Chondrocyte (in vitro differentiated cells): Measurements from ENCODE around the gene ERGIC3. TPM values are rescaled to one million over a fixed set of nuclear protein-coding genes. Genes with fewer than 3 reads are reported as not detected.
A peak's percentile ranks its signal among the peaks of the same experiment; 100 is the strongest.

Source experiments
- DNase-seq: peaks from one replicate; pipeline ENCODE4 v3.0.0; 2021; ENCODE audit warnings: mixed read lengths, low spot score
- H3K27ac Mint-ChIP-seq: one replicate; pipeline ENCODE4 v1.8.0; 2021; ENCODE audit warnings: mild to moderate bottlenecking, moderate library complexity, mixed read lengths; ENCODE audit not compliant: unreplicated experiment
- H3K27me3 Mint-ChIP-seq: 2 replicates; pipeline ENCODE4 v1.8.0; 2021; ENCODE audit warnings: low read depth, mixed read lengths
- H3K36me3 Mint-ChIP-seq: 2 replicates; pipeline ENCODE4 v1.8.0; 2021; ENCODE audit warnings: low read depth, mixed read lengths
- H3K4me1 Mint-ChIP-seq: 2 replicates; pipeline ENCODE4 v1.8.0; 2021; ENCODE audit warnings: low read depth, mild to moderate bottlenecking, mixed read lengths
- H3K4me3 Mint-ChIP-seq: one replicate; pipeline ENCODE4 v1.8.0; 2021; ENCODE audit warnings: mild to moderate bottlenecking, moderate library complexity, mixed read lengths; ENCODE audit not compliant: unreplicated experiment
- H3K9me3 Mint-ChIP-seq: 2 replicates; pipeline ENCODE4 v1.8.0; 2021; ENCODE audit warnings: low read depth, mixed read lengths
- CTCF ChIP-seq: fragments of 200-600 bp; sonication (generic); IDR thresholded peaks from 2 replicates; pipeline ENCODE4 v1.5.0; 2021; ENCODE audit warnings: antibody characterized with exemption, mild to moderate bottlenecking, moderate library complexity
- total RNA-seq: library from RNA; stranded (reverse); gene quantifications from 3 replicates; pipeline ENCODE4 v1.2.1, GENCODE V29; 2021

The ERGIC3 gene
- total RNA-seq, 1 donor from 2014 or later = 208 TPM

- no peak overlapping the region for H3K27ac Mint-ChIP-seq
- no peaks in the 10 kb centered on the region for H3K9me3 Mint-ChIP-seq
- H3K4me1 Mint-ChIP-seq = peaks cover 2% of the 10 kb centered on the region
- H3K4me3 Mint-ChIP-seq = no peak overlapping the region
- no peak for TF ChIP-seq CTCF
- peaks cover 31% of the 10 kb centered on the region for H3K36me3 Mint-ChIP-seq
- DNase-seq = peak; percentile 51
- no peaks in the 10 kb centered on the region for H3K27me3 Mint-ChIP-seq
Measured at GRCh38 chr20:35558451-35558850, 16.6 kb downstream of the ERGIC3 start.

- H3K4me1 Mint-ChIP-seq = peaks cover 2% of the 10 kb centered on the region
- no peak for TF ChIP-seq CTCF
Measured at GRCh38 chr20:35559042-35559693, 17.3 kb downstream of the ERGIC3 start.

GRCh38 chr20:35560105-35560511 lies 18.2 kb downstream of the ERGIC3 start:
- no peaks in the 10 kb centered on the region for H3K9me3 Mint-ChIP-seq
- TF ChIP-seq CTCF = no peak
- peaks cover 20% of the 10 kb centered on the region for H3K36me3 Mint-ChIP-seq
- no peak overlapping the region for H3K27ac Mint-ChIP-seq
- no peaks in the 10 kb centered on the region for H3K27me3 Mint-ChIP-seq
- H3K4me1 Mint-ChIP-seq = peaks cover 2% of the 10 kb centered on the region
- no peak overlapping the region for H3K4me3 Mint-ChIP-seq
- no peak for DNase-seq

More at GRCh38 chr20:35559042-35559693, 17.3 kb downstream of the ERGIC3 start:
- Mint-ChIP-seq H3K9me3 (no peaks in the 10 kb centered on the region), H3K27ac (no peak overlapping the region), H3K36me3 (peaks cover 28% of the 10 kb centered on the region), H3K4me3 (no peak overlapping the region), H3K27me3 (no peaks in the 10 kb centered on the region)
- peak; percentile 83 for DNase-seq

GRCh38 chr20:35560541-35560940 lies 18.7 kb downstream of the ERGIC3 start:
- DNase-seq = peak; percentile 59
- Mint-ChIP-seq H3K4me3 (no peak overlapping the region), H3K9me3 (no peaks in the 10 kb centered on the region), H3K4me1 (peaks cover 2% of the 10 kb centered on the region), H3K27ac (no peak overlapping the region), H3K36me3 (peaks cover 18% of the 10 kb centered on the region), H3K27me3 (no peaks in the 10 kb centered on the region)
- no peak for TF ChIP-seq CTCF

GRCh38 chr20:35561268-35561667 lies 19.4 kb downstream of the ERGIC3 start:
- peak; percentile 58 for TF ChIP-seq CTCF
- no peaks in the 10 kb centered on the region for H3K9me3 Mint-ChIP-seq
- H3K4me3 Mint-ChIP-seq = no peak overlapping the region
- H3K36me3 Mint-ChIP-seq = peaks cover 18% of the 10 kb centered on the region
- no peak overlapping the region for H3K27ac Mint-ChIP-seq
- peaks cover 2% of the 10 kb centered on the region for H3K4me1 Mint-ChIP-seq
- no peaks in the 10 kb centered on the region for H3K27me3 Mint-ChIP-seq
- peak; percentile 39 for DNase-seq
